IMR-90 (cell line): ENCODE data around the gene IFNW1. TPM values are rescaled to one million over a fixed set of nuclear protein-coding genes. Genes with fewer than 3 reads are reported as not detected.
"Not testable (repeated sequence)": the region's sequence is repeated elsewhere in the genome, so short reads cannot be mapped to it uniquely, and the experiment has no call there.

Experiments
- ATAC-seq: fragments of 200-7000 bp; cut with Tn5 transposase; 2 replicates; pipeline ENCODE4 v1.9.1; 2020; ENCODE audit warnings: low read depth, mild to moderate bottlenecking, moderate library complexity
- BruUV-seq: library from RNA; stranded (reverse); fragments of 400-500 nt; replicated peaks from 2 replicates; lab custom pipeline; 2021; lab: Mats Ljungman, UMichigan
- CTCF ChIA-PET: fragments of 300-600 bp; formaldehyde crosslinking; extraction: SDS; loops from one replicate; lab custom pipeline; 2021; ENCODE audit warnings: antibody characterized with exemption; lab: Yijun Ruan, JAX
- POLR2A ChIA-PET: fragments of 300-600 bp; sonication (Branson Sonifier 250); formaldehyde crosslinking; loops from one replicate; lab custom pipeline; 2022; ENCODE audit warnings: antibody characterized with exemption; ENCODE audit not compliant: unreplicated experiment; lab: Charles Lee
- DNase-seq: peaks from one replicate; pipeline ENCODE4 v3.0.0; 2013
- H2AFZ ChIP-seq: replicated peaks from 2 replicates; pipeline ENCODE3; 2013; ENCODE audit warnings: low read length, mild to moderate bottlenecking; ENCODE audit not compliant: poor library complexity
- H2AK5ac ChIP-seq: 2 replicates; pipeline ENCODE4 v1.6.1; 2013; ENCODE audit warnings: low read depth, low read length, inconsistent platforms
- H2AK9ac ChIP-seq: replicated peaks from 2 replicates; pipeline ENCODE3; 2013; ENCODE audit warnings: mild to moderate bottlenecking, low read depth, low read length, moderate library complexity; ENCODE audit not compliant: poor library complexity
- H2BK120ac ChIP-seq: 2 replicates; pipeline ENCODE4 v1.6.1; 2013; ENCODE audit warnings: low read depth, low read length, inconsistent platforms
- H2BK15ac ChIP-seq: 3 replicates; pipeline ENCODE4 v1.6.1; 2013; ENCODE audit warnings: low read depth, low read length, inconsistent platforms
- H2BK20ac ChIP-seq: 2 replicates; pipeline ENCODE4 v1.6.1; 2013; ENCODE audit warnings: low read depth, mild to moderate bottlenecking, inconsistent platforms, low read length, moderate library complexity
- H2BK5ac ChIP-seq: 2 replicates; pipeline ENCODE4 v1.6.1; 2013; ENCODE audit warnings: mild to moderate bottlenecking, low read depth, low read length, inconsistent platforms; ENCODE audit not compliant: poor library complexity, severe bottlenecking
- H3K14ac ChIP-seq: replicated peaks from 2 replicates; pipeline ENCODE4 v1.6.1; 2013; ENCODE audit warnings: low read depth, low read length, inconsistent platforms
- H3K18ac ChIP-seq: 2 replicates; pipeline ENCODE4 v1.6.1; 2013; ENCODE audit warnings: low read depth, low read length, control low read depth
- H3K23ac ChIP-seq: 2 replicates; pipeline ENCODE4 v1.6.1; 2013; ENCODE audit warnings: low read depth, low read length, inconsistent platforms
- H3K27ac ChIP-seq: 2 replicates; pipeline ENCODE4 v1.5.1; 2013; ENCODE audit warnings: mild to moderate bottlenecking, control low read depth, low read length; ENCODE audit not compliant: insufficient read depth
- H3K27me3 ChIP-seq: 2 replicates; pipeline ENCODE4 v1.6.1; 2013; ENCODE audit warnings: low read length; ENCODE audit not compliant: control insufficient read depth, insufficient read depth
- H3K36me3 ChIP-seq: 2 replicates; pipeline ENCODE4 v1.6.1; 2013; ENCODE audit warnings: low read length, mixed read lengths; ENCODE audit not compliant: control insufficient read depth, insufficient read depth
- H3K4ac ChIP-seq: 2 replicates; pipeline ENCODE4 v1.6.1; 2013; ENCODE audit warnings: low read depth, low read length, inconsistent platforms
- H3K4me1 ChIP-seq: 2 replicates; pipeline ENCODE4 v1.6.1; 2013; ENCODE audit warnings: low read length, mixed read lengths; ENCODE audit not compliant: control insufficient read depth, insufficient read depth
- H3K4me2 ChIP-seq: 2 replicates; pipeline ENCODE4 v1.6.1; 2013; ENCODE audit warnings: low read depth, mild to moderate bottlenecking, control low read depth, low read length, moderate library complexity
- H3K4me3 ChIP-seq: 2 replicates; pipeline ENCODE4 v1.5.1; 2013; ENCODE audit warnings: low read depth, mild to moderate bottlenecking, control low read depth, low read length, moderate library complexity; ENCODE audit not compliant: insufficient read depth
- H3K56ac ChIP-seq: 2 replicates; pipeline ENCODE4 v1.6.1; 2013; ENCODE audit warnings: low read length, inconsistent platforms; ENCODE audit not compliant: insufficient read depth; ENCODE audit errors: extremely low read depth
- H3K79me1 ChIP-seq, 2 experiments: 2 replicates each; pipeline ENCODE4 v1.6.1; 2013; ENCODE audit warnings: low read length in 2 of 2, inconsistent platforms in 1 of 2, low read depth in 1 of 2
- H3K9ac ChIP-seq: 2 replicates; pipeline ENCODE4 v1.6.1; 2013; ENCODE audit warnings: low read depth, low read length, control low read depth
- H3K9me1 ChIP-seq: 2 replicates; pipeline ENCODE4 v1.6.1; 2013; ENCODE audit warnings: low read length, inconsistent platforms; ENCODE audit not compliant: insufficient read depth
- H3K9me3 ChIP-seq: 2 replicates; pipeline ENCODE4 v1.6.1; 2013; ENCODE audit warnings: low read length; ENCODE audit not compliant: control insufficient read depth, insufficient read depth
- H4K20me1 ChIP-seq: 2 replicates; pipeline ENCODE4 v1.6.1; 2013; ENCODE audit warnings: low read length, inconsistent platforms; ENCODE audit not compliant: insufficient read depth
- H4K5ac ChIP-seq: 2 replicates; pipeline ENCODE4 v1.6.1; 2013; ENCODE audit warnings: mild to moderate bottlenecking, low read depth, low read length, control low read depth
- H4K8ac ChIP-seq, 2 experiments: 2 replicates each; pipeline ENCODE4 v1.6.1; 2013; ENCODE audit warnings: low read depth in 2 of 2, low read length in 2 of 2, control low read depth in 1 of 2, inconsistent platforms in 1 of 2
- H4K91ac ChIP-seq: 2 replicates; pipeline ENCODE4 v1.6.1; 2013; ENCODE audit warnings: low read depth, low read length, inconsistent platforms; ENCODE audit not compliant: insufficient read depth
- WGBS, 2 experiments: methylation state at CpG; one replicate each; pipeline versions ENCODE4 v1.1.5 to v1.1.7; 2013; ENCODE audit warnings: missing lambda C conversion rate in 2 of 2; ENCODE audit not compliant: insufficient read length in 1 of 2; ENCODE audit errors: extremely low coverage in 2 of 2; 5-methylcytosine and 5-hydroxymethylcytosine counted together
- dilution Hi-C: fragments of 300-500 bp; cut with HindIII; formaldehyde crosslinking; loops from one replicate; pipeline ENCODE4 v1.14.3; 2018; ENCODE audit warnings: low sequenced_read_pairs; ENCODE audit not compliant: unreplicated experiment
- in situ Hi-C: fragments of 300-500 bp; cut with MboI; formaldehyde crosslinking; loops from 3 replicates; pipeline ENCODE4 v1.14.3; 2019; ENCODE audit warnings: low sequenced_read_pairs, inconsistent platforms, mixed read lengths
- intact Hi-C: fragments of 100-400 bp; cut with micrococcal nuclease; formaldehyde crosslinking; loops from 2 replicates; pipeline ENCODE4 v1.10.0; 2022
- polyA plus RNA-seq, 3 experiments: library from polyadenylated mRNA; depleted of rRNA; stranded (reverse); fragments of >200 nt; gene quantifications; 2 replicates each; pipeline ENCODE4 v1.2.3, GENCODE V29; 2012; ENCODE audit warnings: low replicate concordance in 1 of 3
- total RNA-seq: library from RNA; depleted of rRNA; stranded (reverse); fragments of >200 nt; gene quantifications from 2 replicates; pipeline ENCODE4 v1.2.3, GENCODE V29; 2012

Gene IFNW1
- total and polyA plus RNA-seq, 2 of the 4 experiments (the other 2 are of a cell fraction) = not detected

- H3K4ac ChIP-seq, H3K56ac ChIP-seq, H3K79me1 ChIP-seq, H2AK5ac ChIP-seq, H2BK15ac ChIP-seq, H3K4me2 ChIP-seq, H3K27me3 ChIP-seq, H3K9ac ChIP-seq, H3K9me3 ChIP-seq, H4K5ac ChIP-seq, H2BK120ac ChIP-seq, H3K14ac ChIP-seq, H3K4me3 ChIP-seq, H2BK20ac ChIP-seq, POLR2A ChIA-PET, H2AFZ ChIP-seq, H4K8ac ChIP-seq, H3K23ac ChIP-seq, H2BK5ac ChIP-seq, H3K4me1 ChIP-seq, H3K36me3 ChIP-seq, H4K91ac ChIP-seq, H3K27ac ChIP-seq, H2AK9ac ChIP-seq, DNase-seq, intact Hi-C loops, BruUV-seq, dilution Hi-C loops, H4K20me1 ChIP-seq, H3K9me1 ChIP-seq, ATAC-seq, H3K18ac ChIP-seq, CTCF ChIA-PET, in situ Hi-C loops: not testable (repeated sequence)
- WGBS, 2 experiments = no CpG with 5 or more reads among the region's 3 CpGs
Measured at GRCh38 chr9:21187487-21187886, 45.9 kb upstream of the IFNW1 start, which contains the start of gene IFNA4. Gene IFNA4 (minus strand): TSS chr9:21187587. CDS start chr9:21187531, 56 bp downstream.
